Omental fat pad (tissue), 4 donors: ENCODE measurements around the gene SEC16B. TPM values are rescaled to one million over a fixed set of nuclear protein-coding genes. Genes with fewer than 3 reads are reported as not detected.

Source experiments
- ATAC-seq: fragments of 150-250 bp; one replicate; pipeline ENCODE4 v1.9.1; 2016; ENCODE audit warnings: mild to moderate bottlenecking, moderate library complexity; ENCODE audit not compliant: low FRiP score
- DNase-seq: peaks from one replicate; pipeline ENCODE4 v3.0.0-alpha.2; 2019; ENCODE audit warnings: low spot score
- total RNA-seq, 4 donors: library from RNA; depleted of rRNA; stranded (reverse); fragments of >200 nt; gene quantifications; one replicate each; pipeline ENCODE4 v1.1.0, GENCODE V29; 2016
- TF ChIP-seq, protein P1 (sequence below), 3 donors: fragments of 450-650 bp; IDR thresholded peaks; one replicate each; pipeline ENCODE4 v1.5.1; 2016 to 2017; ENCODE audit warnings: antibody characterized with exemption in 3 of 3, mild to moderate bottlenecking in 3 of 3, moderate library complexity in 2 of 3

The SEC16B gene
- 1 to 10 TPM in 3 of 4 donors, under 1 TPM in 1; 0.56 to 7.7 (median 1.6) TPM for total RNA-seq

- no peak for DNase-seq
- TF ChIP-seq, protein P1, sequence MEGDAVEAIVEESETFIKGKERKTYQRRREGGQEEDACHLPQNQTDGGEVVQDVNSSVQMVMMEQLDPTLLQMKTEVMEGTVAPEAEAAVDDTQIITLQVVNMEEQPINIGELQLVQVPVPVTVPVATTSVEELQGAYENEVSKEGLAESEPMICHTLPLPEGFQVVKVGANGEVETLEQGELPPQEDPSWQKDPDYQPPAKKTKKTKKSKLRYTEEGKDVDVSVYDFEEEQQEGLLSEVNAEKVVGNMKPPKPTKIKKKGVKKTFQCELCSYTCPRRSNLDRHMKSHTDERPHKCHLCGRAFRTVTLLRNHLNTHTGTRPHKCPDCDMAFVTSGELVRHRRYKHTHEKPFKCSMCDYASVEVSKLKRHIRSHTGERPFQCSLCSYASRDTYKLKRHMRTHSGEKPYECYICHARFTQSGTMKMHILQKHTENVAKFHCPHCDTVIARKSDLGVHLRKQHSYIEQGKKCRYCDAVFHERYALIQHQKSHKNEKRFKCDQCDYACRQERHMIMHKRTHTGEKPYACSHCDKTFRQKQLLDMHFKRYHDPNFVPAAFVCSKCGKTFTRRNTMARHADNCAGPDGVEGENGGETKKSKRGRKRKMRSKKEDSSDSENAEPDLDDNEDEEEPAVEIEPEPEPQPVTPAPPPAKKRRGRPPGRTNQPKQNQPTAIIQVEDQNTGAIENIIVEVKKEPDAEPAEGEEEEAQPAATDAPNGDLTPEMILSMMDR (IDR thresholded peaks at IDR 0.05) = no peak
- ATAC-seq = no peak
These were observed at the start of gene SEC16B for GRCh38 chr1:177969825-177970371. SEC16B (minus strand) TSS chr1:177970058; CDS start chr1:177967981, 2,077 bp downstream.

- ATAC-seq = no peak
- TF ChIP-seq, protein P1 (IDR thresholded peaks at IDR 0.05) = no peak
These were observed 49.8 kb upstream of the SEC16B start for GRCh38 chr1:178019622-178020021.

GRCh38 chr1:178019208-178019607 is 49.4 kb upstream of the SEC16B start:
- DNase-seq (no peak), ATAC-seq (no peak)
- TF ChIP-seq, protein P1 (IDR thresholded peaks at IDR 0.05) = no peak

More at GRCh38 chr1:178019622-178020021, 49.8 kb upstream of the SEC16B start:
- DNase-seq = no peak

DNA sequence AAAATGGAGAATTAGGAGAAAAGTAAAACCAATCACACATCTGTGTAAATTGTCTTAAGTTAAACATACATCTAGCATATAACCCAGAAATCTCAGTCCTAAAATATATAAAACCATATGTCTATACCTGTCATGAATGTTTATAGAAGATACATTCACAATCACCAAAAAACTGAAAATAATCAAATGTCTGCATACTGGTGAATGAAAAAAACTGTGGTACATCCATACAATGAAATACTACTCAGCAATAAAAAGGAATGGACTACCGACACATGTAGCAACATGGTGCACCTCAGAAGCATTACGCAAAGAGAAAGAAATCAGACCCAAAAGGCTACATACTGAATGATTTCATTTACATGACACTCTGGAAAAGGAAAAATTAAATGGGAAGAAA is 47.7 kb upstream of the SEC16B start:
- no peak for DNase-seq
- ATAC-seq = no peak
- TF ChIP-seq, protein P1 (IDR thresholded peaks at IDR 0.05) = no peak

DNA sequence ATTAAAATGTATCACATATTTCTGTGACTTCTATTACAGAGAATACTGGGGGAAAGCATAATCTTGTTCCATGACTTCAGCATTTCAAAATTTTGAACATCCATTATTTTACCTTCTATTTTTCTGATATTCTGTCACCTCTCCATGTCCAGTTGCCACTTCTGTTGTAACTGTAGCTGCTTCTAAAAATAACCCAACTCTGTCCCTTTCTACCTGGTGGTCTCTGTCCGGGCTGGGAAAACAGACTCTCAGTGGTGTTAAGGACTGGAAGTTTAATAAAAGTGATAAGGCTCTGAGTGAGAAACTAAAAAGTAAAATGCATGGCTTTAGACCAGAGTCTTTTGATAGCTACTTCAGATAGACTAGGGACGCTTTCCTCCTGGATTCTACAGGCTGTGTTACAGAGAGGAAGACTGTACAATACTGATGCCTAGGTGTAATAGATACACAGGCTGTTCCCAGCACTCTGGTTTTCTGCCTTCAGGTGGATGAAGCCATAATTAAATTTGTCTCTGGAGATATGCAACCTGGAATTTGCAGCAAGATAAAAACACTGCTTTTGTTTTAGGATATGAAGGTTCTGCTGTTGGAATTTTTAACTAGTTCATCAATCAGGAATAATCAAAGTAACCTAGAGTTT is 42.1 kb upstream of the SEC16B start:
- TF ChIP-seq, protein P1 (IDR thresholded peaks at IDR 0.05) = no peak
- DNase-seq = no peak
- ATAC-seq = no peak

DNA sequence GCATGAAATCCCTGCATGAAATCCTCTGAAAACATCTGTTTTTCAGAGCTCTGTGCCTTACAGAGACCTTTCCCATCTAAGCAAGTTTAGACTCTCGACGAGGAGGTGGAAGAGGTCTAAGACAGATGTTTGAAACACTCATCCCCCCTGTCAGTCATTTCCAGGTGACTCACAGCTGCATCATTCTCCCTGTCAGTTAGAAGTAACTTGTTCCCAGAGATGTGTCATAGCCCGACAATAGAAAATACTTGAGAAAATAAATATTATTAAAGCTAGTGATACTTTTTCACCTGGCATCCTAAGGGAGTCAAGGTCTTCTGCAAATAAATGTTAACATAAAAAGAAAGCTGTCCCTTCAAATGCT is 41.6 kb upstream of the SEC16B start:
- DNase-seq = no peak
- TF ChIP-seq, protein P1 (IDR thresholded peaks at IDR 0.05) = no peak
- ATAC-seq = no peak
